ENCODE data around the gene TMEM72. TPM values are rescaled to one million over a fixed set of nuclear protein-coding genes. Genes with fewer than 3 reads are reported as not detected.

The TMEM72 gene
- total RNA-seq, 2 experiments from 2014 or later: not detected

GRCh38 chr10:44983895-44984278 lies 72.8 kb downstream of the TMEM72 start:
- H3K27ac Mint-ChIP-seq: no peak overlapping the region
- H3K9me3 Mint-ChIP-seq: no peaks in the 10 kb centered on the region
- peaks cover 2% of the 10 kb centered on the region for H3K4me1 Mint-ChIP-seq (ENCODE audit: low read depth)
- no peak for DNase-seq
- H3K27me3 Mint-ChIP-seq (ENCODE audit: low read depth): no peaks in the 10 kb centered on the region
- intact Hi-C loops (cut with micrococcal nuclease): no loop called here
- no peak overlapping the region for H3K4me3 Mint-ChIP-seq
- H3K36me3 Mint-ChIP-seq (ENCODE audit: low read depth): no peaks in the 10 kb centered on the region
- CTCF ChIA-PET: interaction anchor here (1.0 kb wide), 1 partner anchor 51 kb away, joined by 3 read pairs; no protein-coding TSS in a partner anchor

DNA sequence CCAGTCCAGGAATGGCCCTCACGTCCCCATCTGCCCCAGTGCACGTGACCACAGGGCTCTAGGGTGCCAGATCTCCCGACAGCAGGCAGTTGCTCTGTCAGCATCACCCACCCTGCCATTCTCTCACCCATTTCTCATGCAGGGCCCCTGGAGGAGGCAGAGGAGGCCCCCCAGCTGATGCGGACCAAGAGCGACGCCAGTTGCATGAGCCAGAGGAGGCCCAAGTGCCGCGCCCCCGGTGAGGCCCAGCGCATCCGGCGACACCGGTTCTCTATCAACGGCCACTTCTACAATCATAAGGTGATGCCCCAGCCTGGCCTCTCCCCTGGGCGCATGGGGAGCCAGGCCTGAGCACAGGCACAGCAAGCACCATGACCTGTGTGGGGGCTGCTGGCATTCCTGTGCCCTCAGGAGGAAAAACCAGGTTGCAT lies 73.5 kb downstream of the TMEM72 start:
- H3K4me1 Mint-ChIP-seq (ENCODE audit: low read depth): no peaks in the 10 kb centered on the region
- H3K9me3 Mint-ChIP-seq: no peaks in the 10 kb centered on the region
- no peak overlapping the region for H3K4me3 Mint-ChIP-seq
- no peaks in the 10 kb centered on the region for H3K36me3 Mint-ChIP-seq (ENCODE audit: low read depth)
- DNase-seq: no peak
- H3K27me3 Mint-ChIP-seq (ENCODE audit: low read depth): no peaks in the 10 kb centered on the region
- CTCF ChIA-PET: no interaction called here
- intact Hi-C loops (cut with micrococcal nuclease): no loop called here
- H3K27ac Mint-ChIP-seq: no peak overlapping the region

GRCh38 chr10:44985175-44985681 lies 74.1 kb downstream of the TMEM72 start:
- no peak overlapping the region for H3K27ac Mint-ChIP-seq
- no peaks in the 10 kb centered on the region for H3K4me1 Mint-ChIP-seq (ENCODE audit: low read depth)
- no peaks in the 10 kb centered on the region for H3K36me3 Mint-ChIP-seq (ENCODE audit: low read depth)
- CTCF ChIA-PET: no interaction called here
- no peaks in the 10 kb centered on the region for H3K27me3 Mint-ChIP-seq (ENCODE audit: low read depth)
- H3K9me3 Mint-ChIP-seq: no peaks in the 10 kb centered on the region
- intact Hi-C loops (cut with micrococcal nuclease): no loop called here
- H3K4me3 Mint-ChIP-seq: no peak overlapping the region
- no peak for DNase-seq

- Mint-ChIP-seq H3K36me3 (ENCODE audit: low read depth) (no peaks in the 10 kb centered on the region), H3K4me1 (ENCODE audit: low read depth) (no peaks in the 10 kb centered on the region), H3K27ac (no peak overlapping the region), H3K4me3 (no peak overlapping the region), H3K9me3 (no peaks in the 10 kb centered on the region), H3K27me3 (ENCODE audit: low read depth) (no peaks in the 10 kb centered on the region)
- CTCF ChIA-PET: interaction anchor here (1.0 kb wide), 1 partner anchor 53 kb away, joined by 3 read pairs; no protein-coding TSS in a partner anchor
- intact Hi-C loops (cut with micrococcal nuclease): no loop called here
- DNase-seq: no peak
These were observed 75.0 kb downstream of the TMEM72 start for GRCh38 chr10:44986179-44986578.

Other genes with a start within 250 kb of the TMEM72 start
- gene RASSF4, start 48.5 kb downstream of the TMEM72 start, total RNA-seq: 1 to 10 TPM; 1.1 to 2.2 TPM
- gene DEPP1, start 67.5 kb downstream of the TMEM72 start, total RNA-seq: 1 to 10 TPM; 2.4 to 3.2 TPM
- 10 to 100 TPM; 18.7 to 19.5 TPM for gene ZNF22, start 89.6 kb downstream of the TMEM72 start, total RNA-seq